GM18861 (cell line): ENCODE data around the gene MAPK10.
"Not testable (repeated sequence)": the region's sequence is repeated elsewhere in the genome, so short reads cannot be mapped to it uniquely, and the experiment has no call there.

Source experiments
- ATAC-seq: cut with Tn5 transposase; IDR thresholded peaks from one replicate; pipeline ENCODE4 v1.9.1; 2021; ENCODE audit not compliant: unreplicated experiment

MAPK10 gene

DNA sequence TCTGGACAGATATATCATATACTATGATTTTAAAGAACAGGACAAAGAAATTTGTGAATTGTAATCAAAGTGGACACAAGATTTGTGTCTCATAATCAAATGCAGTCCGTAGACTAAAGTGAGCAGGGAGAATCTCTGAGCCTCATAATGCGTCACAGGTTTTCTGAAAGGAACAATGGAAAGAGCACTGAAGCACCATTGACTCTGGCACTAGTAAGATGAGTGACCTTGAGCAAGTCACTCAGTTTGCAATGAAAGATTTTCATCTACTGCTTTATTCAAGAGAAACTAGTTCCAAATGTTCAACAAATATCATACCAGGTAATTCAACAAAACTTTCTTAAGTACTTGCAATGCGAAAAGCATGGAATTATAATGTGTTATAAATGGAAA lies 315.3 kb downstream of the MAPK10 start:
- no peak for ATAC-seq

DNA sequence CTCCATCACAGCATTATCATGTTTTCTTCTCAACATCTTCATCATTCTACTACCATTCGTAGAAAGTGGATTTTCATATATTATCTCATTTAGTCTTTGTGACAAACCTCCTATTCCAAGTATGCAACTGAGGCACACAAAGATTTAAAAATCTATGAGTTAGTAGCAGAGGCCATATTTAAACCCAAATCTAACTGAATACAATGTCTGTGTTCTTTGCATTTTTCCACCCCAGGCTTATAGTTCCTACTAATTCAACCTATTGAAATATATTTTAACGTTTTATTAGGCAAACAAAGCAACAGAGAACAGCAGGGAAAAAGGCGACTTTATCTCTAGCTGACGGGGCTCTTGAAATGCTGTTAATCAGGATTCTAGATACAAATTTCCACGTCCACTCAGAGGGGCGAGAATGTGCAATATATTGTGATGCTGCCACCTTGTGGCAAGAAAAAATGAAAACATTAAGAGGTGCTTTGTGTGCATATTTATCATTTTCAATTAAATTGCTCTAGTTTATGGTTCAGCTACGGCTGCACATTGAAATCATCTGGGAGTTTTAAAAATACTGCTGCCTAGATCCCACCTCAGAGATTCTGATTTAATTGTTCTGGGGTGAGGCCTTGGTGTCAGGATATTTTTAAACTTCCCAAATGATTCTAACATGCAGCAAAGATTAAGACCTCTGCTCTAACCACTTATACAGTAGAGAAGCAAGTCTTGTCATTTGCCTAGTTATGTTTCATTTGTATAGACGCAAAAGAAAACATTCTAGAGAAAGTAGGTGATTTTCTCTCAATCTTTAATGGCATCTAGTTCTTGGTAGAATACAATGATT lies 315.9 kb downstream of the MAPK10 start:
- ATAC-seq = peak; percentile 76

DNA sequence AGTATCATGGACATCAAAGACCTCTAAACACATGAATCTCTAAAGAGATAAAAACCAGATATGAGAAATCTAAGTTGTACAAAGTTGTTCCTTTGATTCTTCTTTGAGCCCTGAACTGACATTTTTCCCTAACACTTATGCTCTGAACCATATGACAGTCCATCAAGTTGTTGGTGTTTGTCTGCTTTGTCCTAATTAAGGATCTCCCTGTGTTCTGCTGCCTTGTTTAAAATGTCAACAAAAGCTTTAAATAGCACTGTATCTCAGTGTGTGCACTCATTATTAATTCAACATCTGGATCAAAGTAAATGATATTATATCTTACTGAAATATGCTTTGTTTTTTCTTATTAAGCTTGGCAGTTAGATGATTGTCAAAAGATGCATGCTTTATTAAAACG lies 321.8 kb downstream of the MAPK10 start:
- ATAC-seq = no peak

DNA sequence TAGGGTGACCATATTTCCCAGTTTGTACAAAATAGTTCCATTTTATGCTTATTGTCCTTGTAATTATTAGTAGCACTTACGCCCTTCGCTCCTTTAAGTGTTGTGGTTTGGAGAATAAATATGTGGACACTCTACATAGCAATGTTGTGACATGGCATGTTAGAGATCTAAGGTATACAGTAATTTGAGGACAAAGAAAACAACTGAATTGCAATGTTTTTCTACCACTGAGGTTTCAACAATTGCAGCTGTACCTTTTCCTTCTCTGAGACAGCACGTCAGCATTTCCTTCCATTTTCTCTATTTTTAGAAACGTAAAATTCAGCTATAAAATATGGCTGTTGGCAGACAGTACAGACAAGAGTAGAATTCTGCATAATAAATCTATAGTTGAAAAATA lies 323.1 kb downstream of the MAPK10 start:
- no peak for ATAC-seq

DNA sequence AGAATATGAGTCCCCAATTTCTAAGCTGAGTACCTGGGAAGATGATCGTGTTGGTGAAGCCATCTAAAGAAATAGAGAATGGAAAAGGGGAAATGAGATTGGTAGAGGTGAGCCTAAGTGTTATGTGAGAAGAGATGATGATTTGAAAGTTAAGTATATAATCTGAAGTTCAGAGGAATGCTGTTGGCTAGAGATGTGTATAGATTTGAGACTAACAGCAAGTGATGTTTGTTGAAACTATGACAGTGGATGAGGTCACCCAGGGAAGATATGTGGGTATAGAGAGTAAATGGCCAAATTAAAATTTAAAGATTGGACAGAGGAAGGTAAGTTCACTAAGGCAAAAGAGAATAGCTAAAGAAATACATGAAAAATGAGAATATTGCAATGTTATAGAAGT lies 324.2 kb downstream of the MAPK10 start:
- ATAC-seq = no peak

DNA sequence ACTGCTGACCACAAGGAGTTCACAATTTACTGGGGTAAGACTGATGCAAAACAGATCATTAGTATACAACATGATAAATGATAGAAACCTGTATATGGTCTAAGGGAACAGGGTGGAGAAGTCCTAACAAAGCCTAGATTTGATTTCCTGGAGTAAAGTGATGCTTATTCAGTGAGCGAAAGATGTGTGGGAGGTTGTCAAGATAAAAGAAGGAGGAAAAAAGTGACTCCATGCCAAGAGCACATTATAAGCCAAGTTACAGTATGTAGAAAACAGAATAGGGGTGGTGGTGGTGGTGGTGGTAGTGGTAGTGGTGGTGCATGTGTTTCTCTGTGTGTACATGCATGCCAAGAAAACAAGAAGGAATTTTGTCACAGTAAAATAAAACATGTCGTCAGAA lies 325.2 kb downstream of the MAPK10 start:
- ATAC-seq = no peak

DNA sequence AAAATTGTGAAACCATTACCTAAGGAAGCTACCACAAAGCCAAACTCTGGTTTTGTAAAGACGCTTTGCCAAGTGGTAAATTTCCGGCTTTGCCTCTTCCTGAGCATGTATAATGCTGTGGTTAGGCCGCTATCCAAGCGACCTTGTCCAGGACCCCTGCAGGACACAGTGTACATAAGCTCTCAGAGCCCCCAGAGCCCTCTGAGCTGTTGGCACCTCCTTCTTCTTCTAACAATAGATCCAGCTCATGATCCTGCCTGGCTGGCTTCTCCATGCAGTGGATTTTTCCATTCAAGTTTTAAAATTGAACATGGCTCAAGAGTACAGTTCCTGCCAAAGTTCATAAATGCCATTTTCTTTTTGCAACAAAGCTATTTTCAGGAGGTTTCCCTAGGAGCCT lies 326.7 kb downstream of the MAPK10 start:
- no peak for ATAC-seq

DNA sequence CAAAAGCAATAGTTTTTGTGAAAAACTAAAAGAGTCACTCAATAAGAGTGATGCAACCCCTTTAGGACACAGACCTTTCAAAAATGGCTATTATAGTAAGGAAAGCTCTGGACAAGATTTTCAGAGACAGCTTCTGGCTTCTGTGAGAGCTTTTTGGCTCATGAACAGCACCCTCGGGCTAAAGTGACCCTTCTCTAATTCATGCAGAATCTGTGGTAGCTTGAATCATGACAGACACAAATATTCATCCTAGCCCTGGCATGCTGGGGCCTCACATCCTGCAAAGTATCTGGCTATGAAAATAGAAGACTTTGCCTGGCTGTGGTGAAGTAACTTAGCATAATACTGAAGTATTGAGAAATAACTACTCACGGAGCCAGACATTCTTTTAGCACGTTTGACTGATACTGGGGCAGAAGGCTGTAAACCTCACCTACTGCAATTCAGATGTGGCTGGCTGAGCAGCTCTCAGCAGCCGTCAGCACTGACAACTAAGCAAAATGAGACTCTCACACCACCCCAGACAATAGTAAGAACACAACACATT lies 327.3 kb downstream of the MAPK10 start:
- ATAC-seq = no peak

DNA sequence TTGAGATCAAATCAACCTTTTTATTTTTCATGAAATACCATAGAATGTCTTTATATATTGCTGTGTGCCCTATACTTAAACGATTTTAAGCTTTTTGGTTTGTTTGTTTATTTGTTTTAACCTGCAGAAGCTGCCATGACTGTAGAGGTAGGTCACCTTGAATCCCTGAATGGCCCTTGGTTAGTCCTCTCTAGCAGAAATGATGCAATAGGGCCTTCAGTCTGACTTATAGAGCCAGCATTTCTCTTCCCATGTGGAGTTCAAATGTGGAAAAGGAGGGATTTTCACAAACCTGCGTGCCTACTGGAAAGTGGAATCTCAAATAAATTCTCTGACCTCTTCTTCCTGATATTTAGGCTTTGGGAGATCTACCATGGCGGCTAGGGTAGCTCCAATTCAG lies 327.9 kb downstream of the MAPK10 start:
- ATAC-seq = no peak

DNA sequence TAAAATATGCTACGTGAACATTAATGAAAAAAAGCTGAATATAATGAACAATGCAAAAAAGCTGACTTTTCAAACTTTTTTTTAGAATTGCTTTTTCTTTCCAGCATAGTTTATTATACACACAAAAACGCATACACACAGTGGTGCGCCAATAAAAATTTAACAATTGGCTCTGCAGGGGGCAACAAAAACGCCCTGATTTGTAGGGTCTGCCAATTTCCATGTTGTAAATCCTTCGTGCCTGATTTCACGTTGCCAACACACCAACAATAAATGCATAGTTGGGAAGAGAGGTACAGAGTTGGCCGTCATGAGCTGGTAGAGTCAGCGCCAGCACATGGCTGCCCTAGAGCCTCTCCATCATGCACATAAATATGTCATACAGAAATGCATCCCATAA lies 333.1 kb downstream of the MAPK10 start:
- no peak for ATAC-seq

DNA sequence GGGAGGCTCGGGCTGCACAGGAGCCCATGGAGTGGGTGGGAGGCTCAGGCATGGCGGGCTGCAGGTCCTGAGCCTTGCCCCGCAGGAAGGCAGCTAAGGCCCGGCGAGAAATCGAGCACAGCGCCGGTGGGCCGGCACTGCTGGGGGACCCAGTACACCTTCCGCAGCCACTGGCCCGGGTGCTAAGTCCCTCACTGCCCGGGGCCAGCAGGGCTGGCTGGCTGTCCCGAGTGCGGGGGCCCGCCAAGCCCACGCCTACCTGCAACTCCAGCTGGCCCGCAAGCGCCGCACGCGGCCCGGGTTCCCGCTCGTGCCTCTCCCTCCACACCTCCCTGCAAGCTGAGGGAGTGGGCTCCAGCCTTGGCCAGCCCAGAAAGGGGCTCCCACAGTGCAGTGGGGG lies 338.2 kb downstream of the MAPK10 start:
- ATAC-seq = not testable (repeated sequence)

DNA sequence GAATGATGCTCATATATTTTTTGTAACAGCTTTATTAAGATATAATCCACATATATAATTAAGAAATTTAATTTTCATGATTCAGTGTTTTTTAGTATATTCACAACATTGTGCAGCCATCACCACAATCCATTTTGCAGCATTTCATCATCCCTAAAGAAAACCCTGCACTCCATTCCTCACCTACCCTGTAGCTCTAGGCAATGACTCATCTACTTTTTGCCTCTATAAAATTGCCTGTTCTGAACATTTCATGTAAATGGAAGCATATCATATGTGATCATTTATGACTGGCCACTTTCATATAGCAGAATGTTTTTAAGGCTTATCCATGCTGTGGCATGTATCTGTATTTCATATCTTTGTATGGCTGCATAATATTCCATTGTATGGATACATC lies 339.9 kb downstream of the MAPK10 start:
- ATAC-seq = no peak

DNA sequence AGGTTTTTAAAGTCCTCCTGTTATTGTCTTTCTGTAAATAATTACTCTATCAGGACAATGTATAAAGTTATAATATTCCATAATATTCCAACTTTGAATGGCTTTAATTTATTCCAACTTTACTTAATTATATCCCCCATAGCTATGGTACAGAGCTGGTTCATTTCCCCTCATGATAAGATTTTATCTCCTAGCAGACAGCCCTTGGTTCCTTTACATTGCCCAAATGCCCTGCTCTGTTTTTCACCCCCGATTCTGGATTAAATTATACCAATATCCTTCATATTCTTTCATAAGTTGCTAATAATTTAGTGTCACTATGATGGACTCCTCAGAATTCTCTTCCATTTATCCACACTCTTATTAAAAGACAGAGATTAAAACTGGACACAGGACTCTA lies 340.5 kb downstream of the MAPK10 start:
- no peak for ATAC-seq

DNA sequence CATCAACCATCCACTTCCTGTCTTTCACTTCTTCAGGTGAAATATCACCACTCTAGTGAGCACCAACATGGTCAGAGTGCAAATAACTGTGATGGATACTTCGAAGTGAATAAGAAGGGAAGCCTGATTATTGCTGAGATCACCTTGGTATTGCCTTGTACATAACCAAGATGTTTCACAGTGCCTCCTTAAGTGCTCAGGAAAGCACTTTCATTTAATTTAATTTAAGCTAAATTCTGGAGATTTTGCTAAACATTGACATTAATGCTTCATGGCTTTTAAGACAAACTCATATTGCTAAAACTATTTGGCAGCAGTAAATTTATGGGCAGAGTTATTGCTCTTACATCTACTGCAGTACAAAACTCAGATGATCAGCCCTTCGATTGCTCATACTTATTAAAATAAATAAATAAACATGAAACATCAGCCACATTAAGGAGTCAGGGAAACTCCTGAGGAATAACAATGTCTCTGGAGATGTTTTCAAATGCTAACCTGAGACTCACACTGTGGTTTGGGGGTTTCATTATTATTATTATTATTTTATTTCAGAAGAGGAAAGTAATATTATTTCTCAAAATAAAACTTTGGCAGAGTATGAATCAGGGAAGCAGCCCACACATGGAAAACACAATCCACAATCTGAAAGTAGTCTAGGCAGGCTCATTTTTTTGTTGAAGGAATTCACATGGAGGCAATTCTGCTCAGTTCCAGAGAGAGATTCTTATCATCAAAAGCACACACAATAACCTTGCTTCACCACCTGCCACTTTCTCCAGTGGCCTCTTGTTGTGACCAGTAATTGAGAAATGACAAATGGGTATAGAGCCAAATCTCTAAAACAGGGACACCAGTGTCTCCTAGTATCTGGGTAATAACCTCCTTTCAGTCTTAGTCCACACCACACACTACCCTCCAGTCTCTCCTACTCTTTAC lies 344.2 kb downstream of the MAPK10 start:
- ATAC-seq = no peak

DNA sequence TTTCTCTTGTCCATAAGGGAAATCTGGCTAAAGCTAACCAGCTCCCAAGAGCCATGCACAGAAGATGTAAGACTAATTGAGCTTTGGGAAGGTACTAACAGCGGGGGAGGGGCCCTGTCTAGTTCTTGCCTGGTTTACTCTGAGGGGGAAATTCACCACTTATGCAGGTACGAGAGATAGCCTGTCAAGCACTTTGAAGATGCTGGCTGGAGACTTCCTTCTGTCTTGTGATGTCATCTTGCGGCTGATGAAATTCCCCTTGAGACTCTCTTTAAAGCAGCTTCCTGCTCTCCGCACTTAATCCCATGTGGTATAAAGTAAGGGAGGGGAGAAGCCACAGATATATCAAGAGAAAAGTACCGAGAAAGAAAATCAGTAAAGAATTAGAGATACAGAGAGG lies 345.3 kb downstream of the MAPK10 start:
- ATAC-seq = peak; percentile 96

DNA sequence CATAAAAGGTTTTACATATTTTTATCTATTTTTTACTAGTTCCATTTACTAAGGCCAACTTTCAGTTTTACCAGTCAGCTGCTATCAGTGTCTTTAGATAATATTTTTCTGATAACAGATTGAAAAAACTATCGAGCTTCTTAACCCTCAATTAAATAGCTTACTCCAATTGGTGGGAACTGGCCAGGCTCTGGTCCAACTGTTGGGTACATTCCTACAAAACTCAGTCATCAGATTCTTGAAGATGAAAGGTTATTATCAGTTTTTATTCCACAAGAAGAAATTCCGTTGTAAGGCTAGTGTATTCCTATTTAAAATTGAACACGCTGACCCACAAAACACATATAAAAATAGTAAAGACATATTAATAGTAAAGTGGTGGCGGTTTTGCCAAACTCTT lies 346.2 kb downstream of the MAPK10 start:
- ATAC-seq = no peak

DNA sequence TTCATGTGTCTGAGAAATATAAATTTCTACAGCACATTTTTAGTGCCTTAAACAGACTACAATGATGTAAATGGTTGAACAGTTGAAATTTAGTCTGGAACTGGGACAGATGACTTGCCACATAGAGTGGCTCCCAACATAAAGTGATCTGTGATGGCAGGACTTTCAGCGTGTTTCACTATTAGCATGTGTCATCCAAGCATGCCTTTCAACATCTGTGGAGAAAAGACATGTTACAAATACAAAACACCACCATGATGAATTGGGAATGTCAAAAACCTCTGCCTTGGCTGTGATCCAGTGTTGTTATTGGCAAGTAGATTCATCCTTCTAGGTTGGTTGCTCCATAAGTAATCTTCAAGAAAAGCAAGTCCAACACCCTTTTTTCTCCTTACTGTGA lies 348.7 kb downstream of the MAPK10 start:
- ATAC-seq = no peak

DNA sequence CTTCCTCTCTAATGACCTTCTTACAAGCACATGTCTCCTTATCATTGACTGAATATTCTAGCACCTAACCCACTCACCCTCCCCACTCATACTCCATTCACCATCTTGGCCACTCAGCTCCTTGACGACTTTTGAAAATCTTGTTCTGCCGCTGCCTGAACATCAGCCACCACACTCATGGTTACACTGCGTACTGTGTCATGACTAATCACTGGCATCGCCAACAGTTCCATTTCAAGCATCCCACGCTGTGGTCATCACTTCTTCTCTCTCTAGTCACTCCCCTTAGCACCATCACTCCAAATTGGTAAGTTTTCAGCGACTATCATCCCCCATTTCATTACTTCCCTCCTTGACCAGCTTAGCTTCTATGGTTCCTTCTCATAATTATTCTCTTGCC lies 352.8 kb downstream of the MAPK10 start:
- no peak for ATAC-seq

DNA sequence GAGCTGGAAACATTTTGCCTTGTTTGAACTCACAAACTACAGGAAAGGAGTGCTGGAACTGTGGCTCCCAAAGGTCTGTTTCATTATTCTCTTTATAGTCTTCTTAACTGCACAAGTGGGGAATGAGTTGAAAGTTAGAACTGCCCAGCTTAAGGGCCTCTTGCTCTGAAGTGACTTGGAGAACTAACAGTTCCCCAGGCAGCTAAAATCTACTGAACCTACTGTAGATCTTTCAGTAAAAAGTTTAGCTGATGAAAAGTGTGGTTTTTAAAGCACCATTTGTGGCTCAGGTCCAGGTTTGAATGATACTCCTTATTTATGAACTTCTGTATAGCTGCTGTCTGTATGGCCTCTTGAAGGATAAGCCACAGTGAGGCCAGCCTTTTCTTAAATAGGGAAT lies 353.8 kb downstream of the MAPK10 start:
- ATAC-seq = no peak

DNA sequence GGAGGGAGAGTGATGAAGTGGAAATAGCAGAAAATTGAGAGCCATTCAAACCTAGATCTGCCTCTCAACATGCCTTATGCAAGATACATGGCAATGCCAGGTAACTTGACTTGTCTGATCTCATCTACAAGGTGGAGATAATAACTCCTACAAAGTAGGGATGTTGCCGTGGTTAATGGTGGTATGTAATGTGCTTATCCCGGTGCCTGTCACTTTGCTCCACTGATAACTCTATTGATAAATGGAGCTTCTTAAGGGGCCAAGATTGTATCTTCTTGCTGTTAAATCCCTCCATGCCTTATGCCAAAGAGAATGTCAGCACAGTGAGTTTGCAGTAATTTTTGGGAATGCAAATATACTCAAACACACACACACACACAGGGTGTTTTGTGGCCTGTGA lies 355.8 kb downstream of the MAPK10 start:
- no peak for ATAC-seq

DNA sequence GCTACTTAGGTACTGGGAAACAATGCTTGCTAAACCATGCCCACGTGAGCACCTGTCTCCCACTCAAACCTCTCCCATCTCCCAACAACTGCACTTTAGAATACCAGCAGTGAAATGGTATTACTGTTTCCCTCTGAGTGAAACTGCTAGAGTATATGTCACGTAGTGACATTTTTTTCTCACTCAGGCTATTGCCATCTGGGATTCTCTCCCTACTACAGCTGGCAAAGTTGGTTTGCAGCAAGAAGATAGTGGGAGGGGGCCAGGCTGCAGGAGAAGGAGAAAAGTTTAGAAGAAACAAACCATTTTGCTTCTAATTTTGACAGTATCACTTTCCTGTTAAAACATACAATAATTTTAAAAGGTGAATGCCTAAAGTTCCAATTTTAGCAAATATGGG lies 358.3 kb downstream of the MAPK10 start:
- no peak for ATAC-seq

DNA sequence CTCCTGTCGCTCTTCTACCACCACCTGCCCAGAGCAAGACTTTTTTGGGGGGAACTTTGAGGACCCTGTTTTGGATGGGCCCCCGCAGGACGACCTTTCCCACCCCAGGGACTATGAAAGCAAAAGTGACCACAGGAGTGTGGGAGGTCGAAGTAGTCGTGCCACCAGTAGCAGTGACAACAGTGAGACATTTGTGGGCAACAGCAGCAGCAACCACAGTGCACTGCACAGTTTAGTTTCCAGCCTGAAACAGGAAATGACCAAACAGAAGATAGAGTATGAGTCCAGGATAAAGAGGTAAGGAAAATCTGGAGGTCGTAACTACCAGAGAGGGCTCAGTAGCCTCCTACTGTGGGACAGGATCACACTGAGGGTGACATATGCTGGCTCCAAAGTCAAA lies 364.5 kb downstream of the MAPK10 start:
- ATAC-seq = no peak
